ENCODE results near the gene RFX7.

RFX7 gene

GRCh38 chr15:56215769-56216168 lies 27.9 kb downstream of the RFX7 start:
- DNase-seq, result no peak
- Histone ChIP-seq H3K9me3 (ENCODE audit: severe bottlenecking) (no peaks in the 10 kb centered on the region), H3K27ac (no peak overlapping the region), H3K4me3 (ENCODE audit: low read depth, low read length) (no peak overlapping the region), H3K36me3 (no peaks in the 10 kb centered on the region), H3K27me3 (ENCODE audit: insufficient read depth, low read depth, severe bottlenecking) (no peaks in the 10 kb centered on the region)
- no peak for TF ChIP-seq CTCF (IDR thresholded peaks at IDR 0.05; ENCODE audit: low read depth, low read length)

- no peaks in the 10 kb centered on the region for H3K36me3 ChIP-seq
- DNase-seq, result no peak
- H3K27ac ChIP-seq, result no peak overlapping the region
- H3K9me3 ChIP-seq (ENCODE audit: severe bottlenecking), result no peaks in the 10 kb centered on the region
- no peak overlapping the region for H3K4me3 ChIP-seq (ENCODE audit: low read depth, low read length)
- no peaks in the 10 kb centered on the region for H3K27me3 ChIP-seq (ENCODE audit: insufficient read depth, low read depth, severe bottlenecking)
- TF ChIP-seq CTCF (IDR thresholded peaks at IDR 0.05; ENCODE audit: low read depth, low read length), result no peak
Measured at GRCh38 chr15:56211960-56212550, 31.6 kb downstream of the RFX7 start.

- no peaks in the 10 kb centered on the region for H3K27me3 ChIP-seq (ENCODE audit: insufficient read depth, low read depth, severe bottlenecking)
- no peaks in the 10 kb centered on the region for H3K36me3 ChIP-seq
- no peaks in the 10 kb centered on the region for H3K9me3 ChIP-seq (ENCODE audit: severe bottlenecking)
- no peak for DNase-seq
- H3K4me3 ChIP-seq (ENCODE audit: low read depth, low read length), result no peak overlapping the region
- no peak for TF ChIP-seq CTCF (IDR thresholded peaks at IDR 0.05; ENCODE audit: low read depth, low read length)
- no peak overlapping the region for H3K27ac ChIP-seq
Measured at GRCh38 chr15:56211064-56211463, 32.6 kb downstream of the RFX7 start.

GRCh38 chr15:56208641-56209155 lies 35.0 kb downstream of the RFX7 start:
- TF ChIP-seq CTCF (IDR thresholded peaks at IDR 0.05; ENCODE audit: low read depth, low read length), result no peak
- no peak for DNase-seq
- H3K27ac ChIP-seq, result no peak overlapping the region
- H3K36me3 ChIP-seq, result no peaks in the 10 kb centered on the region
- no peaks in the 10 kb centered on the region for H3K9me3 ChIP-seq (ENCODE audit: severe bottlenecking)
- no peak overlapping the region for H3K4me3 ChIP-seq (ENCODE audit: low read depth, low read length)
- H3K27me3 ChIP-seq (ENCODE audit: insufficient read depth, low read depth, severe bottlenecking), result no peaks in the 10 kb centered on the region

GRCh38 chr15:56208185-56208584 lies 35.5 kb downstream of the RFX7 start:
- TF ChIP-seq CTCF (IDR thresholded peaks at IDR 0.05; ENCODE audit: low read depth, low read length), result no peak
- no peak for DNase-seq
- H3K36me3 ChIP-seq, result no peaks in the 10 kb centered on the region
- no peak overlapping the region for H3K4me3 ChIP-seq (ENCODE audit: low read depth, low read length)
- no peak overlapping the region for H3K27ac ChIP-seq
- no peaks in the 10 kb centered on the region for H3K9me3 ChIP-seq (ENCODE audit: severe bottlenecking)
- H3K27me3 ChIP-seq (ENCODE audit: insufficient read depth, low read depth, severe bottlenecking), result no peaks in the 10 kb centered on the region

DNA sequence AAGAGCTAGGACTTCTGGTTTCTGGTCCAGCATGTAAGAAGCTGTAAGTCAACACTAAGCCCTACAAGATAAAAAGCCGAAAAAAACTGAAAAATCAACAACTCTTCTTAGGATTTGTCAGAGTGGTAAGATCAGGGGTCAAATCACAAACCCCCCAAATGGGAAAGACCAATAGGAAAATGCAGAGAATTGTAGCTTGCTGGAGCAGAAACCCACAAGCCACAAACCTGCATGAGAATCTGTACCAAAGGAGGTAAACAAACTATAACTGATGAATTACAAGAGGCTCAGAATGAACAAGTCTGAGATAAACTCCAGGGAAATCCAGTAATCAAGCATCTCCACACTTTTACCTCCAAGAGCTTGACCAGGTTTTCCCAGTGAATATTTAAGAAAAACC lies 36.0 kb downstream of the RFX7 start:
- no peak for DNase-seq
- no peak overlapping the region for H3K27ac ChIP-seq
- TF ChIP-seq CTCF (IDR thresholded peaks at IDR 0.05; ENCODE audit: low read depth, low read length), result no peak
- H3K36me3 ChIP-seq, result no peaks in the 10 kb centered on the region
- H3K27me3 ChIP-seq (ENCODE audit: insufficient read depth, low read depth, severe bottlenecking), result no peaks in the 10 kb centered on the region
- no peaks in the 10 kb centered on the region for H3K9me3 ChIP-seq (ENCODE audit: severe bottlenecking)
- H3K4me3 ChIP-seq (ENCODE audit: low read depth, low read length), result no peak overlapping the region

Data from WERI-Rb-1 (cell line).